MM.1S (cell line): ENCODE measurements around the gene ARL13A.

Source experiments
- DNase-seq: peaks from one replicate; pipeline ENCODE4 v3.0.0-alpha.2; 2015
- H2AFZ ChIP-seq: fragments of 300-600 bp; sonication (generic); 2 replicates; pipeline ENCODE4 v1.6.0; 2016; ENCODE audit warnings: antibody characterized with exemption, low read length
- H3F3A ChIP-seq: fragments of 300-600 bp; sonication (generic); 2 replicates; pipeline ENCODE4 v1.6.1; 2016; ENCODE audit warnings: mild to moderate bottlenecking, antibody characterized with exemption, low read length, moderate library complexity, mixed read lengths; ENCODE audit not compliant: insufficient read depth
- H3K27ac ChIP-seq: fragments of 300-600 bp; sonication (generic); 2 replicates; pipeline ENCODE4 v1.5.1; 2016; ENCODE audit warnings: mild to moderate bottlenecking, low read length
- H3K27me3 ChIP-seq: fragments of 300-600 bp; sonication (generic); replicated peaks from 2 replicates; pipeline ENCODE4 v1.6.0; 2016; ENCODE audit warnings: low read length; ENCODE audit not compliant: insufficient read depth
- H3K36me3 ChIP-seq: fragments of 300-600 bp; sonication (generic); replicated peaks from 2 replicates; pipeline ENCODE4 v1.6.1; 2016; ENCODE audit warnings: mild to moderate bottlenecking, low read length, mixed read lengths; ENCODE audit not compliant: insufficient read depth
- H3K4me1 ChIP-seq: fragments of 300-600 bp; sonication (generic); 2 replicates; pipeline ENCODE4 v1.6.1; 2016; ENCODE audit warnings: low read length, mixed read lengths
- H3K4me2 ChIP-seq: fragments of 300-600 bp; sonication (generic); 2 replicates; pipeline ENCODE4 v1.6.0; 2016; ENCODE audit warnings: low read depth, low read length
- H3K4me3 ChIP-seq: fragments of 300-600 bp; sonication (generic); 2 replicates; pipeline ENCODE4 v1.5.1; 2016; ENCODE audit warnings: low read length, mixed read lengths
- H3K79me2 ChIP-seq: fragments of 300-600 bp; sonication (generic); 2 replicates; pipeline ENCODE4 v1.6.1; 2016; ENCODE audit warnings: mixed run types, low read length, mixed read lengths
- H3K9ac ChIP-seq: fragments of 300-600 bp; sonication (generic); 2 replicates; pipeline ENCODE4 v1.6.1; 2016; ENCODE audit warnings: low read length, mixed read lengths
- H3K9me2 ChIP-seq: fragments of 300-600 bp; sonication (generic); replicated peaks from 2 replicates; pipeline ENCODE4 v1.6.1; 2016; ENCODE audit warnings: mild to moderate bottlenecking, low read length, mixed read lengths; ENCODE audit not compliant: insufficient read depth
- H3K9me3 ChIP-seq: fragments of 300-600 bp; sonication (generic); replicated peaks from 2 replicates; pipeline ENCODE4 v1.6.1; 2016; ENCODE audit warnings: mild to moderate bottlenecking, low read length, mixed read lengths; ENCODE audit not compliant: insufficient read depth
- H4K20me1 ChIP-seq: fragments of 300-600 bp; sonication (generic); 2 replicates; pipeline ENCODE4 v1.6.1; 2016; ENCODE audit warnings: mild to moderate bottlenecking, low read length, moderate library complexity, mixed read lengths; ENCODE audit not compliant: insufficient read depth
- CTCF ChIP-seq: fragments of 300-600 bp; sonication (generic); IDR thresholded peaks from 2 replicates; pipeline ENCODE4 v1.5.1; 2016; ENCODE audit warnings: antibody characterized with exemption, low read length, mixed read lengths
- EZH2 ChIP-seq: fragments of 300-600 bp; sonication (generic); optimal IDR thresholded peaks from 2 replicates; pipeline ENCODE3; 2017; ENCODE audit warnings: low read depth, mild to moderate bottlenecking, antibody characterized with exemption, low read length, mixed read lengths
- EZH2phosphoT487 ChIP-seq: fragments of 300-600 bp; sonication (generic); IDR thresholded peaks from 2 replicates; pipeline ENCODE4 v1.6.1; 2018; ENCODE audit warnings: antibody characterized with exemption, low read length

ARL13A gene

GRCh38 chrX:100946299-100946927 lies 23.1 kb upstream of the ARL13A start:
- DNase-seq = no peak
- TF ChIP-seq EZH2 = no peak
- no peak for TF ChIP-seq EZH2phosphoT487
- no peak for TF ChIP-seq CTCF
- no peaks in the 10 kb centered on the region for H4K20me1 ChIP-seq

GRCh38 chrX:100948557-100948956 lies 21.0 kb upstream of the ARL13A start:
- no peaks in the 10 kb centered on the region for H3K9me2 ChIP-seq
- H3K27me3 ChIP-seq = no peaks in the 10 kb centered on the region
- H3F3A ChIP-seq = no peaks in the 10 kb centered on the region
- no peak overlapping the region for H3K27ac ChIP-seq
- H3K36me3 ChIP-seq = no peaks in the 10 kb centered on the region
- no peaks in the 10 kb centered on the region for H4K20me1 ChIP-seq
- H3K4me1 ChIP-seq = no peaks in the 10 kb centered on the region
- H3K9ac ChIP-seq = no peak overlapping the region
- no peak overlapping the region for H3K4me2 ChIP-seq
- DNase-seq = no peak
- no peak overlapping the region for H2AFZ ChIP-seq
- H3K9me3 ChIP-seq = no peaks in the 10 kb centered on the region
- TF ChIP-seq EZH2 (no peak), CTCF (no peak), EZH2phosphoT487 (no peak)
- H3K79me2 ChIP-seq = no peaks in the 10 kb centered on the region
- H3K4me3 ChIP-seq = no peak overlapping the region

More at GRCh38 chrX:100946299-100946927, 23.1 kb upstream of the ARL13A start:
- H3K27ac ChIP-seq = no peak overlapping the region
- no peaks in the 10 kb centered on the region for H3K36me3 ChIP-seq
- no peak overlapping the region for H3K9ac ChIP-seq
- H3K4me3 ChIP-seq = no peak overlapping the region
- H3K79me2 ChIP-seq = no peaks in the 10 kb centered on the region
- H3K4me1 ChIP-seq = no peaks in the 10 kb centered on the region
- H2AFZ ChIP-seq = no peak overlapping the region
- no peaks in the 10 kb centered on the region for H3K27me3 ChIP-seq
- H3F3A ChIP-seq = no peaks in the 10 kb centered on the region
- no peaks in the 10 kb centered on the region for H3K9me2 ChIP-seq
- no peaks in the 10 kb centered on the region for H3K9me3 ChIP-seq
- H3K4me2 ChIP-seq = no peak overlapping the region

- no peak for DNase-seq
- Histone ChIP-seq H3K36me3 (no peaks in the 10 kb centered on the region), H3K9me3 (no peaks in the 10 kb centered on the region), H3K9ac (no peak overlapping the region), H3K79me2 (no peaks in the 10 kb centered on the region), H3K9me2 (no peaks in the 10 kb centered on the region), H4K20me1 (no peaks in the 10 kb centered on the region), H3K4me1 (no peaks in the 10 kb centered on the region), H3K4me2 (no peak overlapping the region), H3K27me3 (no peaks in the 10 kb centered on the region), H2AFZ (no peak overlapping the region), H3K4me3 (no peak overlapping the region), H3K27ac (no peak overlapping the region), H3F3A (no peaks in the 10 kb centered on the region)
- no peak for TF ChIP-seq CTCF
- TF ChIP-seq EZH2 = no peak
- TF ChIP-seq EZH2phosphoT487 = no peak
These were observed 6.7 kb upstream of the ARL13A start for GRCh38 chrX:100962811-100963210.
